COLO668 (cell line): ENCODE measurements around the gene ALOX12B.
"Not testable (repeated sequence)": the region's sequence is repeated elsewhere in the genome, so short reads cannot be mapped to it uniquely, and the experiment has no call there.

Experiments
- DNase-seq: peaks from one replicate; lab custom pipeline; 2025; ENCODE audit not compliant: unreplicated experiment; lab: John Stamatoyannopoulos, UW

ALOX12B gene

DNA sequence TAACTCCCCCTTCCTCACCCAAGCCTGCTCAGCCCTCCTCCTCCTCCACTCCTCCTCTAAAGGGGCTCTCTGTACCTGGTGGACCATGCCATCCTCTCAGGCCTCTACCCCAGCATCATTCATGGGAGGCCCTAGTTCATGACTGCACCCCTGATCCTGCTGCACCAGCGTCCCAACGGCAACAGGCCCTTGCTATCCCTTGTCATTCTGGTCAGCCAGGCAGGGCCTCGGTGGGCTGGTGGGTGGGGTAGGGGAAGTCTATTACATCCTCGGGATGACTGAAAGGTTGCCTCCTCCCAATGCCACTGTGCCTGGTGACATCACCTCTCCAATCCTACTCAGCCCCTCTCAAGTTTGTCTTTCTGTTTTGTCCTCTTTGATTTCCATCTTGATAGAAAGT is 19.7 kb downstream of the ALOX12B start:
- DNase-seq: no peak

DNA sequence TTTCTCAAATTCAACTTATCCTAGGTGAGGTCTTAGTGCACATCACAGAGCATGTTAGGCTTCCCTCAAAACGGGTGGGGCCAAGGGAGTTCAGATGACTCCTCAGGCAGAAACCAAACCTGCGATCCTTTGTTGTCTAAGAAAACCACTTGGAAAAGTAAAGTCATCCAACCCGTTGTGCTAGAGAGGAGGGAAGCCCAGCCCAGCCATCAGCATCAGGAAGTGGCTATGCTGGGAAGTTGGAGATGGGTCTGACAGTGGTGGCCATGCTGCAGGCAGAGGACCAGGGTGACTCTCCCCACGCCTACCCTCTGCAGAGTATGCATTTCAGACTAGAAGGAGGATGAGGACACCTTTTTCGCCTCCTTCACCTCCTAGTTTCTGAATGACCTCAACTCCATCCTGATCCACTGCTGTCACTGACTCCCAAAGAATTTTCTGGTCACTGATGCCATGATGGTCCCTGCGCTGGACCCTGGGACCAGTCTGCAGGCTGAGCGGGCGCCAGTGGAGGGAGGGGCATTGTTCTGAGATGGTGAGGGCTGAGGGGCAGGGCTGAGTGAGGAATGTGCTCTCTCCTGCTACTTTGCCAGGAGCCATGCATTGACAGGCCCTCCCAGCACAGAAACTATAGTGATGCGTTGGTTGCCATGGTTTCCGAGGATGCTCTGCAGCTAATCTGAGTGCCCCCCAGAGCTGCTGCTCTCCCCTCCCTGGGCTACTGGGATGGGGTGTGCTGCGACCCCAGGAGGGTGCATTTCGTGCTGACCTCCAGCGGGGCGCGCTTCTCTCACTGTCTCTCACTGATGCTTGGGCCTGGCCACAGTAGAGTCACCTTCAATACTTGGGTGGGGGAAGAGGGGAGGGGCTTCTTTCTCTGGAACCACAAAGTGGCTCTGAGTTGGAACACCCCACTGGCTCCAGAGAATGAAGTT is 20.4 kb downstream of the ALOX12B start:
- no peak for DNase-seq

DNA sequence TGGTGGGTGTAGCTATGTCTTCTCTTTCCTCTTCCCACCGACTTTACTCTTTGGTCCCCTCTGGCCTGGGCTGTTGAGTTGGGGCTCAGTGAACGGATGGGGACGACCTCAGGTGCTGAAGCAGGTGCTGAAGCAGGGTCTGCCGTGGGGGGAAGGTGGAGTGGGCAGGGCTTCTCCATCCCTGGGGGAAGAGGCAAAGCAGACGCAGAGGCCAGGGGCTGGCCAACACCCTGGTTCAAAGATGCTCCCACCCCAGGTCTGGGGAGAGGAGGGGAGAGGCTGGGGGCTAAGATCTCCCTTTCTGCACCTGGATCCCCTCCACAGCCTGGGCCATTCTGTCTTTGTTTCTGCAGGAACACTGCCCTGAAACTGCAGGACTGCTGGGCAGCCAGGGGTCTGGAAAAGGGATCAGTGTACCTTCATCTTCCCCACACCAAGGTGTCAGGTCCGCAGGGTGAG is 22.9 kb downstream of the ALOX12B start:
- DNase-seq: no peak

DNA sequence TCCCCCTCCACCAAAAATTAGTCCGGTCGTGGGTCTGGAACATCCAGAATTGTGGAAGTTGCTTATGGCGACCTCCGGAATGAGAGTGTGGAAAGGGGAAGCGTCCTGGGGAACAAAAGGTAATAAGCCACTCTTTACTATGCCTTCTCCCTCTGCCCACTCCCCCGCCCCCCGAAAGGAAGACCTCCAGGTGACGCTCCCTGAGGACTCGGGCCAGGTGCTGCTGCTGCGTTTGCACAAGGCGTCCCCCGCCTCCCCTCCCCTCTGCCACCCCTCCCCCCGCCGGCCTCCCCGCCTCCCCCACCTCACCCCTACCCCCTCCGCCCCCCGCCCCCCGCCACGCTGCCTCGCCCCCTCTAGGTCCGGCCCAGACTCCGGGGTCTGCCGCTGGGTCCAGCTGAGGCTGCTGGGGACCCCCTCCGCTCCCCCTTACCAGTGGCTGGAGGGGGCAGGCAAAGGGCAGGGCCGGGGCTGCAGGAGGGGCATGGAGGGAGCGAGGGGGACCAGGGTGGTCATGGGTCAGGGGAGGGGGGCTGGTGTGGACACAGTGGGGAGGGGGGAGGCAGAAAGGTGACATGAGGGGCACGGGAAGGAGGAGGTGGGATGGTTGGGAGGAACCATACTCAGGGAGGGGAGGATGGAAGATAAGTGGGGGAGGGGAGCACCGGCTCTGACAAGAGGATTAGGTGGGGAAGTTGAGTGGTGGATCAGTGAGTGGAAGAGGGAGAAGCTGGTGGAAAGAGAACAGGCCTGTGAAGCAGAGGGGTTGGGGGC is 23.6 kb downstream of the ALOX12B start:
- no peak for DNase-seq

DNA sequence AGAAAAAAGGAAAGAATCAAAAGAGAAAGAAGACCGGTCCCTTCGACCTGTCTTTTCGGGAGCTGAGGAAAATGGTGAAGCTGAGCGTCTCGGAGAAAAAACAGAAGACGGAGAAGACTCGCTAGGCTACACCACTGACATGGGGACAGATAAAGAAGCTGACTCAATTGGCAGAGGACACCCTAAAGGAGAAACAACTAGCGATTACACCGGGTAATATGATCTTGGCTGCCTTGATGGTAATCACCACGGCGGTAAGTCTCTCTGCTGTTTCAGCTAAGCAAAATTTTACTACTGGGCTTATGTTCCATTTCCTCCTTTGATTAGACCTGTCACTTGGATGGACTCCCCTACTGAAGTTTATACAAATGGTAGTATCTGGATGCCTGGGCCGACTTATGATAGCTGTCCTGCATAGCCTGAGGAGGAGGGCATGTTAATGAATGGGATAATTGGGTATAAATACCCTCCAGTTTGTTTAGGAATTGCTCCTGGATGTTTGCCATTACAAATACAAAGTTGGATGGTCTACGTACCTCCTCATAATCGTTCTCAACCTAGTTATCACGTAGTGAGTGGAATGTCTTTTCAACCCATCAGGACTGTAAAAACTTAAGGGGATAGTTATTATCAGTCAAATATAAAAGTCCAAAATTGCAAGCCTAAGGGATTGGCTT is 24.6 kb downstream of the ALOX12B start:
- no peak for DNase-seq

DNA sequence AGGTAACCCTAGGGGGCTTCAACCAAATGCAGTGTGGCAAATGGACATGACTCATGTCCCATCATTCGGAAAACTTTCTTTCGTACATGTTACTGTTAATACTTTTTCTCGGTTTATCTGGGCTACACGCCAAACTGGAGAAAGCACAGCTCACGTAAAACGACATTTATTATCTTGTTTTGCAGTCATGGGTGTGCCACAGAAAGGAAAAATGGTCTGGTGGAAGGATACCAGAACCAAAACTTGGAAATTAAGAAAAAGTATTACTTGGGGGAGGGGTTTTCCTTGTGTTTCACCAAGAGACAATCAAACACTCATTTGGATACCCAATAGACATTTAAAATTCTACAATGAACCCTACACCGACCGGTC is 25.1 kb downstream of the ALOX12B start:
- no peak for DNase-seq

DNA sequence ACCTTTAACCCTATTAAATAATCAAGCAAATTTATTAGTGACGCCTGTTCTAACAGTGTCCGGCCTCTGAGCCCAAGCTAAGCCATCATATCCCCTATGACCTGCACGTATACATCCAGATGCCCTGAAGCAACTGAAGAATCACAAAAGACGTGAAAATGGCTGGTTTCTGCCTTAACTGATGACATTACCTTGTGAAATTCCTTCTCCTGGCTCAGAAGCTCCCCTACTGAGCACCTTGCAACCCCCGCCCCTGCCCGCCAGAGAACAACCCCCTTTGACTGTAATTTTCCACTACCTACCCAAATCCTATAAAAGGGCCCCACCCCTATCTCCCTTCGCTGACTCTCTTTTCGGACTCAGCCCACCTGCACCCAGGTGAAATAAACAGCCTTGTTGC is 25.7 kb downstream of the ALOX12B start:
- DNase-seq: not testable (repeated sequence)

DNA sequence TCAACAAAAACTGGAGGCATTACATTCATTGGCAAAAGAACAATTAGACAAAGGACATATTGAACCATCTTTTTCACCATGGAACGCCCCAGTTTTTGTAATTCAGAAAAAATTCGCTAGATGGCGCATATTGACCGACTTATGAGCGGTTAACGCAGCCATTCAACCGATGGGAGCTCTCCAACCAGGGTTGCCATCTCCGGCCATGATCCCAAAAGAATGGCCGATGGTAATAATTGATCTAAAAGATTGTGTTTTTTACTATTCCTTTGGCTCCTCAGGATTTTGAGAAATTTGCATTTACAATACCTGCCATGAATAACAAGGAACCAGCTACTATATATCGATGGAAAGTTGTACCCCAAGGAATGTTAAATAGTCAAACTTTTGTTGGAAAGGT is 27.2 kb downstream of the ALOX12B start:
- DNase-seq: peak; percentile 33

DNA sequence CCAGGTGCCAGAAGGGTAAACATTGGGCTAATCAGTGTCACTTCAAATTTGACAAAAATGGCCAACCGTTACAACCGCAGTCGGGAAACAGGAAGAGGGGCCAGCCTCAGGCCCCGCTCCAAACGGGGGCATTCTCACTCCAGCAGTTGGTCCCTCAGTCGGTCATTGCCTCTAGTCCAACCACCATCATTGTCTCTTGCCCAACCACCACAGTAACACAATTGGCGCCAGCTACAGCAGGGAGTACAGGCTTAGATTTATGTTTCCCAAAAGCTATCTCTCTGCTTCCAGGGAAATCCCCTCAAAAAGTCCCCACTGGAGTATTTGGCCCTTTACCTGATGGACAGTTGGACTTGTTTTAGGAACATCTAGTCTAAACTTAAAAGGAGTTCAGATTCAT is 28.4 kb downstream of the ALOX12B start:
- no peak for DNase-seq

DNA sequence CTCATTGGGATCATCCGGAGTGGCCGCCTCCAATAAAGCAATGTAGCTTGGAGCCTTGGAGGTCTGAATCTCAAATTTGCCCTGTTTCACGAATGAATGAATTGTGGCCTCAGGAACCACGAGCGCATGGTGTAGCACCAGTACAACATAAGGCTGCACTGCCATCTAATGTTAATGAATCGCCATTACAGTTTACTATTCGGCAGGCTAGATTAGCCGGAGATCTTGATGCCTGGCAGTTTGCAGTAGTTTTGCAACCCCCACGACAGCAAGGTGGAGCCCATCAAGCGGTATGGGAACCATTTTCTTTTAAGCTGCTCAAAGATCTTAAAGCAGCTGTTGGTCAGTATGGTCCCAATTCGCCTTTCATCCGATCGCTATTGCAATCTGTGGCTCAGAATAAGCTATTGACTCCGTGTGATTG is 29.8 kb downstream of the ALOX12B start:
- peak; percentile 29 for DNase-seq

DNA sequence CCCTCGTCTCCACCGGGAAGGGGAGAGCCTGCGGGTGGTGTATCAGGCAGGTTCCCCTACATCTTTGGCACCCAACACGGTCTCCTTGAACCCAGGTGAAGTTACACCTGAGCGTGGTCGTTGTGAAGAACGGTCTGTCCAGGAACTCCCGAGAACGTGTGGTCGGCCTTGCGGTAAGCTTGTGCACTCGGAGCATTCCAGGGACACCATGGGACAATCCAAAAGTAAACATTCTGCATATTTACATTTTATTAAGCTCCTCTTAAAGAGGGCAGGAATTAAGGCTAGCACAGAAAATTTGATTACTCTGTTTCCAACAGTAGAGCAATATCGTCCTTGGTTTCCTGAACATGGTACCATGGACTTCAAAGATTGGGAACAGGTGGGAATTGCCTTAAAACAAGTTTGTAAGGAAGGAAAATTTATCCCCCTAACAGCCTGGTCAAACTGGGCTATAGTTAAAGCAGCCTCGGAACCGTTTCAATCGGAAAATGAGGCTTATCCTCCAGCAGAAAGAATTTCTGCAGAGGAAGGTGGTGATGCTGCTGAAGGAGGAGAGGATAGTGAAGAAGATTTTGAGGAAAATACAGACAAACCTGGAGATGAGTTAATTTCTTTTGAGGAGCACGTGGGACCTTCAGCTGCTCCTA is 30.4 kb downstream of the ALOX12B start:
- no peak for DNase-seq

DNA sequence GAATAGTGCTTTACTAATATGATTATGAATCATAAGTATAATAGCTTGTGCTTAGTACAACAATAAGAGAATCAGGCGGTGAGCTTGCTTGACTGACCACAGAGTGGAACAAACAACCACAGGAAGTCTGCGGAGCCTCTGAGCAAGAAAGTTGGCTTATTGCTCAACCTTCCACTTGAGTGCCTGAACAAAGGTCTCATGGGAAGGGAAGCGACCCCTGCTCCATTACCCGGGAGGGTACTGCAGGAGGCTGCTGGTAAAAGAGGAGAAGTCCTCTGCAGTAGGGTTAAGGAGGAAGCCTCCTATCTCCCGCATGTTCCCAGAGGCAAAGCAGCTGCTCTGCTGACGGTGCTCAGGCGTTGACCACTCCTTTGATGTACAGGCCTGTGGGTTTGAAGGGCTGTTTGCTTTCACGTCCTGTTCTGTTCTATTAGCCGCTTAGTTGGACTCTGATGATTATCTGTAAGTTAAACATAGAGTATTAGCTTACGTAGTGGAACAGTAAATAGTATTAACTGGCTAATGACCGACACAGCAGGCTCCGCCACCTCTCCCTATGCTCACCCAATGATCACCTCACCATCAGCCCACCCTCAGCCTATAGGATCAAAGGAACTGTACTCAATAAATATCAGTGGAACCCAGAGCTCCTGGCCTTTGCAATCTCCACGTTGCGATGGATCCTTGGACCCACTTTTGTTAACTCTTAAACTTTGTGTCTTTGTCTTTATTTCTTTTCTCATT is 31.1 kb downstream of the ALOX12B start:
- no peak for DNase-seq

DNA sequence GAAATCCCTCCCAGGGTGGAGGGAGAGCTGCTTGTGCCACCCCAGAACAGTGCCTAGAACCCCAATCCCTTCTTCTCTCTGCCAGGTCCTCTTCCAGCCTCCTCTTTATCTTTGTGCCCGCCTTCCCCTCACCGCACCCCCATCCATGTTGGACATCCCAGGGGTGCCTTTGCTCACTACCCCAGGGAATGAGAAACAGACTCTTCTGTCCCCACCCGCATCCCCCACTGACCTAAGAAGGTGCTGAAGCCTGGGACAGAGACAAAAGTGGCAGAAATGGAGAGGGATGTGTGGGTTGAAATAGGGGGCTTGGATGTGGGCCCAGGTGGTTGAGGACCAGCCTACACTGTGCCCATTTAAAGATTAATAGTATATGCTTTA is 31.7 kb downstream of the ALOX12B start:
- no peak for DNase-seq

DNA sequence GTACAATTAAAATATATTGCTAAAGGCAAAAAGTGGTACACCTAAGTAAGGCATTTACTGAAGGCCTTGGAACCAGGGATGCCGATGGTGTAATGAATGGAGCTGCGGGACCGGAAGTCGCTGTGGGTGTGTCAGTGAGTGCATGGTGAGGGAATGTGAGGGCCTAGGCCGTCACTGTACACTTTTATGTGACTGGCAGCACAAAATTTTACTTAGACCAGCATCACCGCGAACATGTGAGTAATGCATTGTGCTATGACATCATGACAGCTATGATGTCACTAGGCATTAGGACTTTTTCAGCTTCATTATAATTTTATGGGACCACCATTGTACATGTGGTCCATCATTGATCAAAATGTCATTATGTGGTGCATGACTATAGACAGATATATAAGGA is 33.9 kb downstream of the ALOX12B start:
- no peak for DNase-seq

DNA sequence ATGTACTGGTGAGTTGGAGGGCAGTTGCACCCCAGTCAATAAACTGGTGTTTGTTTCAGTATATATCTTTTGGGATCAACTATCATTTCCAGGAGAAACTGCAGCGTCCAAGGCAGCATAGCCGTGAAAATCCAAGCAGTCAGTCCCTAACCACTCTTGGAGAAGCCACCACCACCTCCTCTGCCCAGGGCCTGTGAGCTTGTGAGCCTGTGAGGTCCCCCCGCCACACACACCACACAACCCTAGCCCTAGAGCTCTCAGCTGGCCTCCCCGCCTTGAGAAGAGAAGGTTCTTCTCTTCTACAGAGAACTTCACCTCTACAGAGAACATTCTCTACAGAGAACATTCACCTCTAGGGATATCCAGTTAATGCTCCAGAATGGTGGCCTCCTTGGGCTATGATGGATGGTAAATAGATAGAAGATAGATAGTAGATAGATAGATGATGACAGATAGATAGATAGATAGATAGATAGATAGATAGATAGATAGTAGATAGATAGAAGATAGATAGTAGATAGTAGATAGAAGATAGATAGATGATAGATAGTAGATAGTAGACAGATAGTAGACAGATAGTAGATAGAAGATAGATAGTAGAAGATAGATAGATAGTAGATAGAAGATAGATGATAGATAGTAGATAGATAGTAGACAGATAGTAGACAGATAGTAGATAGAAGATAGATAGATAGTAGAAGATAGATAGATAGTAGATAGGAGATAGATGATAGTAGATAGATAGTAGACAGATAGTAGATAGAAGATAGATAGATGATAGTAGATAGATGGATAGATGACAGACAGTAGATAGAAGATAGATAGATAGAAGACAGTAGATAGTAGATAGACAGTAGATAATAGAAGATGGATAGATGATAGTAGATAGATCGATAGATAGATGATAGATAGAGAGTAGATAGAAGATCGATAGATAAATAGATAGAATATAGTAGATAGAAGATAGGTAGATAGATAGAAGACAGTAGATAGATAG is 35.0 kb downstream of the ALOX12B start:
- no peak for DNase-seq

DNA sequence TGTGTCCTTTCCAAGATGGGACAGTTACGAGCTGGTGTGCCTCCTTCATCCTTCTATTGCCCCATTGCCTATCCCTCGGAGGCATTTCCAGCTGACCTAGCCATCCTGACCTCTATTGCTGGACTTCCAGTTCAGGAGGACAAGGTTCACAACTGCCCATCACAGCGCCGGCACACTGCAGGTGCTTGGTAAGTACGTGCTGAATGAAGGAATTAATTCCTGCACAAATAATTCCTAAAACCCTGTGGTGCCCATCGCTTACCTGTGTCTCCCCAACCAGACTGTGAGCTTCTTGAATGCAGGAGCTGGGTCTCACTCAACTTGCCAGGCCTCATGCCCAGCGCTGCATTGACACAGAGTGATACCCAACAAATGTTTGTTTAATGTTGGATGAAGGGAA is 35.7 kb downstream of the ALOX12B start:
- no peak for DNase-seq

DNA sequence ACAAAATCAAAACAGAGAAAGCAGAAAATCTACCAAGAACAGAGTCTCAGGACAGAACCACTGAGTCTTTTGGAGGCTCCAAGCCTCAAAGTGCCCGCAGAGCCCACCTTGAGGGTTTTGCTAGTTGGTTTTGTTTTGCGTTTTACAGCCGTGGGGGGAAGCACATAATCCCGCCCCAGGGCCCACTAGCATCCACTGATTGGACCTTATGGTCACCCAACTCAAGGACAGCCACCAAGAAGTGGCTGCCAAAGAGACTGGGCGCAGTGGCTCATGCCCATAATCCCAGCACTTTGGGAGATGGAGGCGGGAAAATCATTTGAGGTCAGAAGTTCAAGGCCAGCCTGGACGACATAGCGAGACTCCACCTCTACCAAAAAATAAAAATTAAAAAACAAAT is 38.8 kb downstream of the ALOX12B start:
- no peak for DNase-seq

DNA sequence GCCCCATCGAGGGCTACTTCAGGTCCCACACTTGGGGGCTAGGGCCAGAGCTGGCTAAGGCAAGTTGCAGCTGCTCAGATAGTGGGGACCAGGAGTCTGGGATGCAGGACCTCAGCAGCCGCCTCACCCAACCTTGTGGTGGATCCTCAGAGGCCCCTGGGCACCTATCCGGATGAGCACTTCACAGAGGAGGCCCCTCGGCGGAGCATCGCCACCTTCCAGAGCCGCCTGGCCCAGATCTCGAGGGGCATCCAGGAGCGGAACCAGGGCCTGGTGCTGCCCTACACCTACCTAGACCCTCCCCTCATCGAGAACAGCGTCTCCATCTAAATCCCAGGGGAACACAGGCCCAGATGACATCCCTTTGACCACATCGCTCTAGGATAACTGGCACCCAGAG is 39.3 kb downstream of the ALOX12B start:
- DNase-seq: no peak

DNA sequence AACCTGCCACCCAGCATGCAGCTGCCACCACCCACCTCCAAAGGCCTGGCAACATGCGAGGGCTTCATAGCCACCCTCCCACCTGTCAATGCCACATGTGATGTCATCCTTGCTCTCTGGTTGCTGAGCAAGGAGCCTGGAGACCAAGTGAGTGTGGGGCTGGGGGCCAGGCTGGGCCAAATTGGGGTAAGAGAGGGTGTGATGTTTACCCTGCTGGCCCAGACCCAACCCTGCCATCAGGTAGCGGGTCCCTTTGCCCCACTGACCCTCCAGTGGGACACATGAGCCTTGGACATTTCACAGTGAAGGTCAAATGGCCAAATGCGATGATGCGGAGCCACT is 39.8 kb downstream of the ALOX12B start:
- no peak for DNase-seq
